Adrenal gland (tissue), 5 donors: ENCODE data around the gene ARHGEF26.

Experiments
- CTCF ChIP-seq, 6 experiments: fragments of 450-650 bp in 4 of 6; fragments of 200-600 bp in 2 of 6; sonication (generic) in 1 of 6; IDR thresholded peaks; 1 replicate in 5 of 6; 2 replicates in 1 of 6; pipeline versions ENCODE4 v1.5.1 to v1.8.0; 2016 to 2021; ENCODE audit warnings: antibody characterized with exemption in 6 of 6, mild to moderate bottlenecking in 2 of 6, moderate library complexity in 1 of 6
- POLR2A ChIP-seq, 2 donors: fragments of 450-650 bp; IDR thresholded peaks; one replicate each; pipeline ENCODE4 v1.6.1; 2017; ENCODE audit warnings: antibody characterized with exemption in 2 of 2, mild to moderate bottlenecking in 2 of 2, moderate library complexity in 1 of 2
- donor health status: DM: no; HTN: no; CAD: no.

DNA sequence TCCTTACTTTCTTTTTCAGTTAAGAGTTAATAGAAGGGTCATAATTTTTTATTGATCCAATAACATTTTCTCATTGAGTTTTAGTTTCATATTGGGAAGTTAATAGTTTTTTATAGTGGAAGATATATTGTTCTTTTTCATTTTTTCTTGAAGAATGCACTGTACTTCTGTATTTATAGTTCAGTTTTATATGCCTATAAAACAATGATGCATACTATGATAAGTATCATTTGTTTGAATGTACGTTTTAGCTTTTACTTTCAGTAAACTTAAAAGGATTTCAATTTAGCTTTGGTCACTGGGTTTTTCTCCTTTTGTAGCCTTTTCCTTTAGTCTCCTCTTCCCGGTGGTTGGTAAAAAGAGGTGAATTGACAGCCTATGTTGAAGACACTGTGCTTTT, 104.3 kb downstream of the ARHGEF26 start:
- TF ChIP-seq POLR2A (IDR thresholded peaks at IDR 0.05) (no peak), CTCF (IDR thresholded peaks at IDR 0.05) (no peak)
